HG03439 (cell line): ENCODE data around the gene LDLRAD2.

Experiments
- ATAC-seq: cut with Tn5 transposase; IDR thresholded peaks from one replicate; pipeline ENCODE4 v1.9.1; 2021; ENCODE audit warnings: mild to moderate bottlenecking, moderate library complexity; ENCODE audit not compliant: unreplicated experiment

LDLRAD2 gene

DNA sequence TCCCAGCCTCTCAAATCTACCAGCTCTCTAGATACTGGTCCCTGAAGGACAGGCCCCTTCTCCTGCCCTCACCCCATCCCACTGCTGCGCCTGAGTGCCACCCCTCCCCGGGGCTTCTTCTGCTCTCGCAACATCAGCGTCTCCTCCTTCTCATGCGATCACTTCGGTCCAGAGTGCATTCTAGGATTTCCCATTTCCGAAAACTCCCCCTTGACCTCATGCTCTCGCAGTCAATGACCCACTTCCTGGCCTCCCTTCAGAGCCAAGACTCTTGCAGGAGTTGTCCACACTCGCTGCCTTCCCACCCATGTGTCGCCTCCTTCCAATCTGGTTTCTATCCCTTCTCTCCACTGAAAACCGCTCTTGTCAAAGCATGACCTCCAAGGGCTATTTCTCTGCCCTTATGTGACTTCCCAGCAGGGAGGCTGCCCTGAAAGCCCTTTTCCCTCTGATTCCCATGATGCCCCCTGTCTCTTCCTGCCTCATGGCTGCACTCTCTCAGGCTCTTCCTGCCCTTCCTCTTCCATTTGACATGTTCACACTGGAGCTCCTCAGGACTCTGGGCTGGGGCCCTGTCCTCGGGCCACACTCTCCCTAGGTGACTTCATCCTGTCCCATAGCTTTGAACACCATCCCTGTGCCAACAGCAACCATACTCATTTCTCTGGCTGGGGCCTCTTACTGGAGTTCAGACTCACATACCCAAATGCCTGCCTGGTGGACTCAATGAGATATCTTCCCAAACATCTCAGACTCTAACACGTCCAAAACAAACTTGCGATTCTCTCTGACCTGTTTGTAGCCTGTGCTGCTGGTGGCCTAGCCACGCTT, 46.0 kb downstream of the LDLRAD2 start:
- no peak for ATAC-seq

DNA sequence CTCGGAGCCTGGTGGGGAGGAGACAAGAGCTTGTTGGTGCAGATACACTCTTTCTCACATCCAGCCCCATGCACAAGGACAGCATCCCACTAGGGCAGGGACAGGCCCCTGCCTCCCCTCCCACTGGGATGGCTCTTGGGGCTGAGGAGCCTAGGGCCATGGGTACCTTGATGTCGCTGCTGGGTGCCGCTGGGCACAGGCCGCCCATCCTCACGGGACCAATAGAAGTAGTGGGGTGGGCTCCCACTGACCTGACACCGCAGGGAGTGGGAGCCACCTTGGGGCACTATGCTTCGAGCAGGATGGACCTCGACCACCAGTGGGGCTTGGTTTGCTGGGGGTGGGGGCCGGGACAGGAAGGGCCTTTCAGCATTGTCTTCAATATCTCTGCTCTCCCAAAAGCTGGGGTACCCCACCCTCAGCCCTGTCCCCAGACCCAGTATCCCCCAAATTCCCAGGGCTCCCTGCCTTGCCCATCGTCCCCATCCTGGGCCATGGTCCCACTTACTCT, 47.7 kb downstream of the LDLRAD2 start:
- no peak for ATAC-seq

DNA sequence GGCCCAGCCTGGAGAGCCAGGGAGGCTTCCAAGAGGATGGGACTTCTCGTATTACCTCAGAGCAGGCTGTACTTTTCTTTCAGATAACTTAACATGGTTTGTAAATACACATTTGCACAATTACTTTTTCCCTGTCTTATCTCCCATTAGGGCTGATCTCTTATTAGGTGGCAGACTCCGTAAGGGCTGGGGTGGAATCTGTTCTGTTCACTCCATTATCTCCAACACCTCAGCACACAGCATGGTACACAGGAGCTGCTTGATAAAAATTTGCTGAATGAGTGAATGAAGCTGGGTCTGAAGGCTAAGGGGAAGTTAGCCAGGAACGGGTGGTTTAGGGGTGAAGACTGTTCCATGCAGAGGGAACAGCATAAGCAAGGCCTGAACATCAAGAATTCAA, 48.9 kb downstream of the LDLRAD2 start:
- no peak for ATAC-seq

DNA sequence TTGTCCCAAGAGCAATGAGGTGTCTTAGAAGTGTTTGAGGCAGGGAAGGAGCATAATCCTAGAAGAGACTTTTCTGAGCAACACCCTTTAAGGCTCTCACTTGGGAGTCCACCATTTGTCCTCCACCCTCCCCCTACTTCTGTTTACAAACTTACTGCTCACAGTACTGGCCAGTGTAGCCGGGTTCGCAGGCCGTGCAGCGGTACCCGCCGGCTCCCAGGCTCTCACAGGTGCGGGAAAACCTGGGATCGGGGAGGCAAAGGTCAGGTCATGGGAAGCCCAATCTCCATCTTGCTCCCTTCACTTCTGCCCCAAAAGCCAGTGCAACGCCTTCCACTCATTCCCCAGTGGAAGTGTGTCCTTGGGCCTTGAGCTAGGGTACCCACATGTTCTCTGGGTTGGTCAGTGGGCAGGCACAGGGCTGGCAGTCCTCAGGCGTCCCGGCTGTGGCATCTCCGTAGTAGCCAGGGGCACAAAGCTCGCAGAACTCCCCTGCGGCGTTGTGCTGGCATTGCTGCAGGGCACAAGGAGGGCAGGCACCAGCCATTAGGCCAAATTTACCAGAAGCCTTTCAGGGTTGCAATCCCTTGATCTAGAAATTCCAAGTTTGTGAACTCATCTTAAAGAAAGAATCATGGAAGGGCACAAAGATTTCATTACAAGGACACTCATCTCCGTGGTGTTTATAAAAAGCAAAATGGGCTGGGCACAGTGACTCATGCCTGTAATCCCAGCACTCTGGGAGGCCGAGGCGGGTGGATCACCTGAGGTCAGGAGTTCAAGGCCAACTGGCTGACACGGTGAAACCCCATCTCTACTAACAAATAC, 49.8 kb downstream of the LDLRAD2 start:
- no peak for ATAC-seq

DNA sequence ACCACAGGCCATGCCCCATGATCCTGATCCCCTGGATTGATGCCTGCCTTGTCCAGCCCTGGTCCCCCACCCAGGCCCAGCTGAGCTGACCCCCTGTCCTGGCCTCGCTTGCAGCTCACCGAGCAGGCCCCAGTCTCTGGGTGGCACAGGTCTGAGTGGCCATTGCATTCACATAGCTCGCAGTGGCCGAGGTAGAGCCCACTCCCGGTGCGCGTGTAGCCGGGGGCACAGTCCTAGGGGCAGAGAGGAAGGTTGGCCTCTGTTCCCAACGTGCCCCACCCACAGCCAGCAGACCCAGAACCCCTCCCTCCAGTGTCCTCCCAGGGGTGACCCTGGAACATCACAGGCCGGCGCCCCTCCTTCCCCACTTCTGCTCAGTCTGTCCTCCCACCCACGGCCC, 51.9 kb downstream of the LDLRAD2 start:
- no peak for ATAC-seq

DNA sequence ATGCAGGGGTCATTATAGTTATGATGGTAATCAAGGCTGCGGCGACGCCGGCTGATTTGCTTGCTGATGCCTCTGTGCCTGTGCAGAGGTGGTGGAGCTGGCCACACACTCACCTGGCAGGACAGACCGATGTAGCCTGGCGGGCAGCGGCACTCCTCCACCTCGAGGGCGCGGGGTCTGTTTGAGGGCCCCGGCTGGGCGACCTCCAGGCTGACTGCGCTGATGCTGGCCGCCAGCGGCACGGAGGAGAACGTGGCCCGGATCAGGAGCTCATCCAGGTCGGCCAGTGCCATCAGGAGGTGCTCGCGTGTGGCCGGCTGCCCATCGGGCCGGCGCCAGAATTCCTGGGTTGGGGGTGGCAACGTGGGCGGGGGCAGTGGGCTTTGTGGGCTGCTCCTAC, 52.7 kb downstream of the LDLRAD2 start:
- no peak for ATAC-seq

DNA sequence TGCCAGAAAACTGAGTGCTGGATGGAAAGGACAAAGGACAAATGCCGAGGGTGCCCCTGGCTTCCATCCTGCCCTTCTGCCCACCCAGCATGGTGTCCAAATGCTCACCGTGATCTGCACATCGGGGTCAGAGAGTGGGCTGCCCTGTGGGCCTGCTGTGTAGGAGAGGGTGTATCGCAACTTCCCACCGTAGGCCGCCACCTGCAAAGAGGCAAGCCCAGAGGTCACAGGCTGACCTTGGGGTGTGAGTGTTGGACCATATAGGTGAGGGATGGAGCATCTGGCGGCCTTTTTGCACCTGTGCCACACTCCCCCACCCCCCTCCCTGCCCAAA, 53.5 kb downstream of the LDLRAD2 start:
- ATAC-seq: no peak

DNA sequence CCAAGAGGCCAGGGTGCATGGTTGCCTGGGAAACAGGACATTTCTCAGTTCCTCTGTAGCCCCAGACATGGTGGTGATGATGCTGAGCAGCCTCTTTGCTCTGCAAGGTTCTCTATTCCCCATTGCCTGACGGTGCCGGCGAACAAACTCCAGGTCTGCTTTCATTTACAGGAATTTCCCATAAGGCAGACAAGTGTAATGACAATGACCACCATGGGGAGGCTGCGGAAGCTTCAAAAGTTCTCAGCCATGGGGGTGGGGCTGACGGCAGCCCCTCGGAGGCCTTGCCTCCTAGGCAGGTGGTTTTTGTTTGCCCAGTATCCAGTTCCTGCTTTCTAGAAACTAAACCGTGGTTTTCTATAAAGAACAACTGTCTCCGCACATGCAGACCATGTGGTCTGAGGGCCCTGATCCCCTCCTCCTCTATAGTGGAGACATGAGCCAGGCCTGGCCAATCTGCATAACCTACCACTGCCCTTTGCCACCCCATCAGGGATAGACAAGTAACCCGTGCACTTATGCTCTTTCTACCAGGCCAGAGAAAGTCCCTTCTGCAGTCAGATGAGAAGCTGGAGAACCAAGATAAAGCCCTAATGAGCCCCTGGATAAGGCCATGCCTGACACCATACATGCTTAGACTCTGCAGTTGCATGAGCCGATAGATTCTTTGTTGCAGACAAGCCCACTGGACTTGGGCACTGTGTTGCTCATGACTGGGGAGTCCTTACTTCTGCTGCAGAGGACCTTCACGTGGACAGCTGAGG, 54.1 kb downstream of the LDLRAD2 start:
- no peak for ATAC-seq

DNA sequence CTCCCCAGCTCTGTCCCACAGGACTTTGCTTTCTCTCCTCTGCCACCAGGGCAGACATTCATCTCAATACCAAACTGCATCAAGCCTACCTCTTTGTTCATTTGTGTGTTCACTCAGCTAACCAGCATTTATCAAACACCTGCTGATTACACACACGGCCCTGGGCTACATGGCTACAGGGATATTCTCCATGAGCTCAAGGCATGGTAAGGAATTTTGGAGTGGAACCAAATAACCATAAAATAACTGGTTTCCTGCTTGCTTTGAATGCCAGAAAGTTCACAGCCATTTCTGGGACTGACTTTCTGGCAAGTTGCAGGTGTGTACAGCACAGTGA, 54.6 kb downstream of the LDLRAD2 start:
- no peak for ATAC-seq

DNA sequence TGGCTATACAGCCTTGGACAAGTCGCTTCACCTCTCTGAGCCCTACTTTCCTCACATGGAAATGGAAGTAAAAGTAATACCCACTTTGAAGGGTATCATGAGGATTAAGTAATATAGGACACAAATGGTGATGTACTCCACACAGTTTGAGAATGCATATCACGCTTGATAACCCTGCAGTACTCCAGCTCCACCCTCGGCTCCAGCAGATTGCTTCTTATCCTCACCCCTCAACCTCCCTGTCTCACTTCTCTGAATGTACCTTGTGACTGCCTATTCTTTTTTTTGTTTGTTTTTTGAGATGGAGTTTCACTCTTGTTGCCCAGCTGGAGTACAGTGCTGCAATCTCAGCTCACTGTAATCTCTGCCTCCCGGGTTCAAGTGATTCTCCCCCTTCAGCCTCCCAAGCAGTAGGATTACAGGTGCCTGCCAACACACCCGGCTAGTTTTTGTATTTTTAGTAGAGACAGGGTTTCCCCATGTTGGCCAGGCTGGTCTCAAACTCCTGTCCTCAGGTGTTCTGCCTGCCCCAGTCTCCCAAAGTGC, 55.5 kb downstream of the LDLRAD2 start:
- ATAC-seq: no peak

DNA sequence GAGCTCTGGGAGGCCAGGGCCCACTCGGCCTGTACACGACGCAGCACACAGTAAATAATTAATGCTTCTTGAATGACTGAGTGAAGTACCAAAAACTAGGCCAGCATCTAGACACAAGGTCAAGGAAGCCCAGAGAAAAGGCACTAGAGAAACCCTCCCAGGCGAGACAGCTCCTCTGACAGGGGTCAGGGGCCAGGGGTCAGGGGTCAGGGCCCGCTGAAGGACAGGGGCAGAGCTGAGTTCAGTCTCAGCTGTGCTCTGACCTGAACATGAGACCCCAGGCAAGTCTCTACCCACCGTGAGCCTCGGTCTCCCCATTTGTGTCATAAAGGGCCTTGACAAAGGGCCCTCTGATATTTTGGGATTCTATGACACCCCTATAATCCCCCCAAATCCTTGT, 56.4 kb downstream of the LDLRAD2 start:
- no peak for ATAC-seq

DNA sequence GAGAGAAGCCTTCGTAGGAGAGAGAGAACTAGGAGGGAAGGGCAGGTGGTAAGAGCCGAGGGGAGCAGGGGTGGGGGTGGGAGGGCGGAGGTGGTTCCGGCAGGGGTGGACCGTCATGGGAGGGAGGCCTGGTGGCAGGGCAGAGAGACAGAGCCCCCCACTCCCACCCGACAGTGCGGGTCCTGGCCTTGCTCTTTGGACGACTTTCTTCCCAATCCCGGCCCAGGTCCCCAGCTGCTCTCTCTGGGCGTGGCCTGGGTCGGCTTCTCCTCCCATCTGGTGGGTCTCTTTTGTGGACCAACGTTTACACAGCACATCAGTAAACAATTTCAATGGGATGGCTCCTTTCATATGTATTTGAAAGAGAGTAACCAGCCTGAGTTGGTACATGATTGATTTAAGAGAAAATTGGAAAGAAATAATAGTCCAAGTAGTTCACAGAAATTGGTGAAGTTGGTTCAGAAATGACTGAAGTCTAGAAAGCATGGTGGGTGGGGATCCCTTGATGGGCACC, 56.9 kb downstream of the LDLRAD2 start:
- ATAC-seq: no peak

DNA sequence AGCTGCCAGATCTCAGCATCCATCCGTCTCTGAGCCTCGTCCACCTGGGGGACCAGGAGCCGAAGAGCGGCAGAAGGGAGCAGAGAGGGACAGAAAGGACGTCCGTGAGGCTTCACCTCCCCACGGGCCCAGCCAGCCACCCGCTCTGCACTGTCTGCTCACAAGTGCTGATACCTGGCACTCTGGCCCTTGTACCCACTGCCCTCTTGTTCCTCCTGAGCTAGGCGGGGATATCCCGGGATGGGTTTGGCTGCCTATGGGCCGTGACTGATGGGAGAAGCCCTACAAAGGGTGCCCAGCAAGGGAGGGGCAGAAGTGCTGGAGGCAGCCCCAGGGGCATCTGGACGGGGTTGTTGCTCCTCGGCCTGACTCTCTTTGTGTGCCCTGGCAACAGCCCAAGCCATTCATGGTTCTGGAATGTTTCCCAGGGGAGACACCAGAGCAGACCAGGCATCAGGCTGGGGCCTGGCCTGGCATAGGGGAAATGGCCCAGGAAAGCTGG, 57.6 kb downstream of the LDLRAD2 start:
- no peak for ATAC-seq

DNA sequence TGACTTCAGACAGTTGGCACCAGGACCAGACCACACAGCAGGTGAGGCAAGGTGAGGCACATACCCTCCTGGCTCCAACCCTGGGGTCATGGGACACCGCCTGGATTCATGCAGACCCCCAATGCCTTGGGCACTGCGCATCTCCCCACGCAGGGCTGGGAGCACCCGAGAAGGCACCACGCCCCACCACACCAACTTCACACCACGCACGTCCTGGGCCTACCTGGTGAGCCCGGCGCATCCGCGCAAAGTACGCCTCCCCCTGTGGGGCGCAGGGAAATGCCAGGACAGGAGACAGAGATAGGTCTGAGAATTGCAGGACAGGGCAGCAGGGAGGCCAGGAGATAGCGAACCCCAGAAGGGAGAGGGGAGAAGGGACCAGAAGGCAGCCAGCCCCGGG, 58.5 kb downstream of the LDLRAD2 start:
- ATAC-seq: no peak

DNA sequence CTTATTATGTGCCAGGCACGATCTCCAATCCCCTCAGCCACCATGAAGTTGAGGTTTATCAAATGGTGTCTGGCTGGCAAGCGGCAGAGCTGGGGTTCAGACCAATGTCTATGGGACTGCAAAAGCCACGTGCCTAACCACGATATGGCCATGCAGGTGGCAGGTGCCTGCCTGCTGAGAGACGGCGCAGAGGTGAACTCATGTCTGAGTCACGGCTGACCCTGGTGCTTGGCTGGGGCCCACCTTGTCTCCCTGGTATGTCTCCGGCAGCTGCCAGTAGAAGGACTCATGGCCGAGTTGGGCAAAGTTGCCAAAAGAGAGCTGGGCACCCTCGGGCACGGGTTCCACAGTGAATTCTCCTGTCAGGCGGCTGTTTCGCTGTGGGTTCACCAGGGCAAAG, 59.9 kb downstream of the LDLRAD2 start:
- ATAC-seq: no peak

DNA sequence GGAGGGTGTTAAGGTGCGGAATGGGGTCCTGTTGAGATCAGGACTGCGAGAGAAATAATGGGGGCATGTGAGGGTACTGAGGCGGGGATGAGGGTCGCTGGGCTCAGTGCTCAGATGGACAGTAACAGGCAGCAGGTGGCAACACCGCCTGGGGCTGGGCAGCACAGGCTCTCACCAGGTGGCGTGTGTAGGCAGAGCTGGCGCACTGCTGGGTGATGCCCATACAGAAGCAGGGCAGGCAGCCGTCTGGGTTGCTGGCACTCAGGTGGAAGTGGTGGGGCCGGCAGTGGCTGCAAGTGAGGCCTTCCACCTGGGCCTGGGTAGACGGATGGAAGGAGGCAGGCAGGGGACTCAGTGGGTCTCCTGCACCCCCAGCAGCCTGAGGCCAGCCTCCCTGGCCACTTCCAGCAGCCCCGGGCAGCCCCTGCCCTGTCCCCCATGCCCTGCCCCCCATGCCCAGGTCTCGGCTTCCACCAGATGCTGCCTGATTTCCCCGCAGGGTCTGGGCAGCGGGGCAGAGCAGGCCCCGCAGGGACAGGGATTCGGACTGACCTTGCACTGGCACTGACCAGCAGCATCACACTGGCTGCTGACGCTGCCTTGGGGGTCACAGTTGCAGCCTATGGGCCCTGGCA, 60.5 kb downstream of the LDLRAD2 start:
- ATAC-seq: no peak

DNA sequence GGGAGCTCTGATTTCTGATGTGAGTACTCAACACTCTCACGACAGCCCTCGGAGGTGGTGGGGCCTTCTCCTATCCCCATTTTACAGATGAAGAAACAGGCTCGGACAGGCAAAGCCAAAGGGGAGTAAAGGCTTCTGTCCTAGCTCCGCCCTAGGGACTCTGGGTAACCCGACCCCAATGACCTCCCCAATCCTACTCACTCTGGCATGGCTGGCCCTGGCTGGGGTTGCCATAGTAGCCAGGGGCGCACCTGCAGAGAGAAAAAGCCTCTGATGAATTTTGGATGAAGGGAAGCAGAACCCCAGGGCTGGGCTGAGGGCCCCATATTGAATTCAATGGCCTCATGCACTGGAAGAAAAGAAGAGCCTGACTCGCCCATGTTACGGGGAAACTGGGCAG, 61.1 kb downstream of the LDLRAD2 start:
- no peak for ATAC-seq

DNA sequence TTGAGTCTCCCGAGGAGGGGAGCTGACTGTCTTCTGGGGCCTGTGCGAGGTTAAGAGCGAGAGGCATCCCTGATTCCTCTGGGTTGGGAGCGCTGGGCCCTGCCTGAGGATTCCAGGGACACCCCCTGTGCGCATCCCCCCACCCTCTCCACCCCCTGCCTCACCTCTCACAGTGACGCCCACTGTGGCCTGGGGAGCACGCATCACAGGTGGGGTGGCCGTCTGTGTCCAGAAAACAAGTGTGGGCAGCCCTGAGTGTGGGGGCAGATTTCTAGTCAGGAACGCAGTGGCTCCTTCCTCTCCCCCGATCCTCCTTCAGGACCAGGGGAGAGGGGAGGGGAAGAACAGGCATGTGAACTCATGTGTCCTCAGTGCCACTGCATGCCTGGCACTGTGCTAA, 61.7 kb downstream of the LDLRAD2 start:
- no peak for ATAC-seq

DNA sequence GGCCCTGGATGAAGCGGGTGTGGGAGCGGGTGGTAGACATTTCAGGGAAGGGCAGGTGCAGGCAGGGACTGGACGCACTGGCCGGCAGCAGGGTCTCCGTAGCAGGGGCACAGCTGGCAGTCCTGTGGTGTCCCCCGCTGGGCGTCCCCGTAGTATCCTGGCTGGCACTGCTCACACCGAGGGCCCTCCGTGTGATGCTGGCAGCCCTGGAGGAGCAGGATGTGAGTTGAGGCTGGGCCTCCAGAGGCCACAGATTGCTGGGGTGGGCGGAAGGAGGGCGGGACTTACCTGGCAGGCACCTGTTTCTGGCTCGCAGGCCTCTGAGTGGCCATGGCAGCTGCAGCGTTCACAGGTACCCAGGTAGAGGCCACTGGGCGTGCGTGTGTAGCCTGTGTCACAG, 62.3 kb downstream of the LDLRAD2 start:
- ATAC-seq: no peak
